ENCODE data around the gene PNPLA7. TPM values are rescaled to one million over a fixed set of nuclear protein-coding genes. Genes with fewer than 3 reads are reported as not detected.

Gene PNPLA7
- total and polyA plus RNA-seq, 4 donors, result 0.75 to 6.5 (median 2.1) TPM

GRCh38 chr9:137583347-137583746 lies 33.1 kb upstream of the PNPLA7 start:
- DNase-seq (ENCODE audit: low spot score), result no peak
- Histone ChIP-seq H3K27ac (ENCODE audit: low read depth in 1 of 2, low read length in 2 of 2) (no peak overlapping the region), H3K4me1 (ENCODE audit: control insufficient read depth in 4 of 4, insufficient read depth in 4 of 4, low read length in 3 of 4) (peaks cover 0 to 13% (median 1%) of the 10 kb centered on the region in 4 donors), H3K9me3 (ENCODE audit: control insufficient read depth in 4 of 4, low read length in 3 of 4) (no peaks in the 10 kb centered on the region), H3K4me3 (ENCODE audit: low read depth in 1 of 3, low read length in 3 of 3) (no peak overlapping the region), H3K9ac (ENCODE audit: low read depth in 1 of 2, low read length in 2 of 2) (no peak overlapping the region), H3K27me3 (ENCODE audit: control insufficient read depth in 4 of 4, insufficient read depth in 4 of 4, low read length in 3 of 4) (no peaks in the 10 kb centered on the region), H3K36me3 (ENCODE audit: control insufficient read depth in 4 of 4, insufficient read depth in 3 of 4, low read depth in 1 of 4, low read length in 3 of 4) (peaks cover 9 to 33% (median 16%) of the 10 kb centered on the region in 4 donors)
- 94% methylated on average over 14 of the region's 14 CpGs for WGBS
- TF ChIP-seq RAD21 (IDR thresholded peaks at IDR 0.05) (no peak), MAX (IDR thresholded peaks at IDR 0.05) (no peak), ATF3 (IDR thresholded peaks at IDR 0.05) (no peak)

- H3K9ac ChIP-seq (ENCODE audit: low read depth in 1 of 2, low read length in 2 of 2), result no peak overlapping the region
- no peaks in the 10 kb centered on the region for H3K27me3 ChIP-seq (ENCODE audit: control insufficient read depth in 4 of 4, insufficient read depth in 4 of 4, low read length in 3 of 4)
- H3K27ac ChIP-seq (ENCODE audit: low read depth in 1 of 2, low read length in 2 of 2), result no peak overlapping the region
- no peaks in the 10 kb centered on the region for H3K9me3 ChIP-seq (ENCODE audit: control insufficient read depth in 4 of 4, low read length in 3 of 4)
- peaks cover 6 to 21% (median 7%) of the 10 kb centered on the region in 4 donors for H3K4me1 ChIP-seq (ENCODE audit: control insufficient read depth in 4 of 4, insufficient read depth in 4 of 4, low read length in 3 of 4)
- DNase-seq (ENCODE audit: low spot score), result no peak
- H3K4me3 ChIP-seq (ENCODE audit: low read depth in 1 of 3, low read length in 3 of 3), result no peak overlapping the region
- H3K36me3 ChIP-seq (ENCODE audit: control insufficient read depth in 4 of 4, insufficient read depth in 3 of 4, low read depth in 1 of 4, low read length in 3 of 4), result peaks cover 7 to 30% (median 13%) of the 10 kb centered on the region in 4 donors
- TF ChIP-seq JUND (IDR thresholded peaks at IDR 0.05), result no peak
- no peak for TF ChIP-seq ZBTB33 (IDR thresholded peaks at IDR 0.05)
- TF ChIP-seq GABPA (IDR thresholded peaks at IDR 0.05 in 1 of 2, conservative IDR thresholded peaks at IDR 0.05 in 1 of 2), result no peak
- no peak for TF ChIP-seq MAX (IDR thresholded peaks at IDR 0.05)
- peak in 1 of 2 donors; percentile 75 for TF ChIP-seq RAD21 (IDR thresholded peaks at IDR 0.05)
- TF ChIP-seq CTCF (IDR thresholded peaks at IDR 0.05; ENCODE audit: low read depth, low read length, missing input control), result peak; percentile 26
- TF ChIP-seq EGR1 (IDR thresholded peaks at IDR 0.05; ENCODE audit: low read depth in 2 of 2), result no peak
- no peak for TF ChIP-seq TAF1 (conservative IDR thresholded peaks at IDR 0.05)
- TF ChIP-seq RXRA (IDR thresholded peaks at IDR 0.05), result no peak
- TF ChIP-seq FOXA1 (IDR thresholded peaks at IDR 0.05), result no peak
- no peak for TF ChIP-seq HNF4A (conservative IDR thresholded peaks at IDR 0.05)
- TF ChIP-seq ATF3 (IDR thresholded peaks at IDR 0.05), result no peak
- no peak for TF ChIP-seq SP1 (IDR thresholded peaks at IDR 0.05)
- 84% methylated on average over 20 of the region's 20 CpGs for whole genome bisulfite sequencing
Observed at GRCh38 chr9:137582286-137582860, 32.2 kb upstream of the PNPLA7 start.
